ENCODE data around the gene IRF4.

The IRF4 gene

DNA sequence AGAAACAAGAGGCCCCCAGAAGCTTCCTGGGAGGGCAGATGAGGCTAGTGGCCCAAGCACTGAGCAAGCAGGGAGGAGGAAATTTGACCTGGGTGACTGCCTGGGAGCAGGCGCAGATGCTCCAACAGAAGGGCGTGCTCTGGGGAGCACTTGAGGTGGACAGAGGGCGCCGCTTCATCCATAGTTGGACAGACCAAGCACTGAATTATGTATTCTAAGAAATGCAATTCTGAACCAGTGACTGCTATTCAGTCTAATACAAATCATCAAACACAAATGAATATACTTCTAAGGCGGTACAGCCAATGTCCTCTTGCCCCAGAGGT lies 28.7 kb upstream of the IRF4 start:
- Mint-ChIP-seq H3K4me3 (no peak overlapping the region), H3K27ac (no peak overlapping the region), H3K9me3 (peaks cover 99% of the 10 kb centered on the region), H3K27me3 (ENCODE audit: low read depth, poor library complexity) (peaks cover under 1% of the 10 kb centered on the region), H3K36me3 (ENCODE audit: low read depth) (peaks cover 20% of the 10 kb centered on the region), H3K4me1 (peaks cover 18% of the 10 kb centered on the region)
- DNase-seq, result no peak
- TF ChIP-seq, protein P1, sequence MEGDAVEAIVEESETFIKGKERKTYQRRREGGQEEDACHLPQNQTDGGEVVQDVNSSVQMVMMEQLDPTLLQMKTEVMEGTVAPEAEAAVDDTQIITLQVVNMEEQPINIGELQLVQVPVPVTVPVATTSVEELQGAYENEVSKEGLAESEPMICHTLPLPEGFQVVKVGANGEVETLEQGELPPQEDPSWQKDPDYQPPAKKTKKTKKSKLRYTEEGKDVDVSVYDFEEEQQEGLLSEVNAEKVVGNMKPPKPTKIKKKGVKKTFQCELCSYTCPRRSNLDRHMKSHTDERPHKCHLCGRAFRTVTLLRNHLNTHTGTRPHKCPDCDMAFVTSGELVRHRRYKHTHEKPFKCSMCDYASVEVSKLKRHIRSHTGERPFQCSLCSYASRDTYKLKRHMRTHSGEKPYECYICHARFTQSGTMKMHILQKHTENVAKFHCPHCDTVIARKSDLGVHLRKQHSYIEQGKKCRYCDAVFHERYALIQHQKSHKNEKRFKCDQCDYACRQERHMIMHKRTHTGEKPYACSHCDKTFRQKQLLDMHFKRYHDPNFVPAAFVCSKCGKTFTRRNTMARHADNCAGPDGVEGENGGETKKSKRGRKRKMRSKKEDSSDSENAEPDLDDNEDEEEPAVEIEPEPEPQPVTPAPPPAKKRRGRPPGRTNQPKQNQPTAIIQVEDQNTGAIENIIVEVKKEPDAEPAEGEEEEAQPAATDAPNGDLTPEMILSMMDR (IDR thresholded peaks at IDR 0.05), result no peak

DNA sequence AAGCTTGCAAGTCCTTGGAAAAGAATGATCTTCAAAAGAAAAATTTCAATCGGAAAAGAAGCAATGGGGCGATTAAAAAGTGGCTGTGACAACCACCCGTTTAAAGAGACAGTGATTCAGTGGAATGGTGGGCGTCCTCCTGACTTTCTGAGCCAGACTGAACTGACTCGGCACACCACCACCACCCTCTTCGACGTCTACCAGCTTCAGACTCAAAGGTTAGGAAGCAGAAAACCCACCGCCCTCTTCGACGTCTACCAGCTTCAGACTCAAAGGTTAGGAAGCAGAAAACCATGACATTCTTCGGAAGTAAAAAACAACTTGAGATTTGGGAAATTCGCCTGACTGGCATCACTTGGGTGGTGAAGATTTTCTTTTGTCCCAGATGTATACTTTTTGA lies 28.3 kb upstream of the IRF4 start:
- H3K36me3 Mint-ChIP-seq (ENCODE audit: low read depth), result peaks cover 20% of the 10 kb centered on the region
- H3K4me3 Mint-ChIP-seq, result no peak overlapping the region
- no peak for DNase-seq
- TF ChIP-seq, protein P1 (IDR thresholded peaks at IDR 0.05), result no peak
- H3K4me1 Mint-ChIP-seq, result peaks cover 20% of the 10 kb centered on the region
- H3K27me3 Mint-ChIP-seq (ENCODE audit: low read depth, poor library complexity), result peaks cover 4% of the 10 kb centered on the region
- H3K27ac Mint-ChIP-seq, result no peak overlapping the region
- H3K9me3 Mint-ChIP-seq, result peaks cover 99% of the 10 kb centered on the region

DNA sequence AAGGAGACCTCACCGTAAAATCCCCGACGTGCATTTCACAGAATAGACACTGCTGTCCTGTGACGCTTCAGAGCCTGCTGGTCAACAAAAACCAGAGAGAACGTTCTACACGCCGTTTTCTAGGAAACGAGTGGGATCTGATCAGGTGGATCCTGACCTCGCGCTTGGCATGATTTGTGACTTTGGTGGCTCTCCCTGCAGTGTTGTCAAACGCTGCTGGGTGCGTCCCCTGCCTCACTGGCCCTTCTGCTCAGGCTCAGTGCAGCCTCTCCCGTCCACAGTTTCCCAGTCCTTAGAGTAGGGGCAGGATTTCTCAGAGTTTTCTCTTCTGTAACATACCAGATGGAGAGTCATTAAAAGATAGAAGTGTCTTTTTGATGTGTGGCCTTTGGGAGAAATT lies 27.6 kb upstream of the IRF4 start:
- peaks cover 20% of the 10 kb centered on the region for H3K4me1 Mint-ChIP-seq
- H3K27ac Mint-ChIP-seq, result no peak overlapping the region
- H3K4me3 Mint-ChIP-seq, result no peak overlapping the region
- TF ChIP-seq, protein P1 (IDR thresholded peaks at IDR 0.05), result no peak
- H3K36me3 Mint-ChIP-seq (ENCODE audit: low read depth), result peaks cover 20% of the 10 kb centered on the region
- peaks cover 98% of the 10 kb centered on the region for H3K9me3 Mint-ChIP-seq
- no peak for DNase-seq
- peaks cover 4% of the 10 kb centered on the region for H3K27me3 Mint-ChIP-seq (ENCODE audit: low read depth, poor library complexity)

DNA sequence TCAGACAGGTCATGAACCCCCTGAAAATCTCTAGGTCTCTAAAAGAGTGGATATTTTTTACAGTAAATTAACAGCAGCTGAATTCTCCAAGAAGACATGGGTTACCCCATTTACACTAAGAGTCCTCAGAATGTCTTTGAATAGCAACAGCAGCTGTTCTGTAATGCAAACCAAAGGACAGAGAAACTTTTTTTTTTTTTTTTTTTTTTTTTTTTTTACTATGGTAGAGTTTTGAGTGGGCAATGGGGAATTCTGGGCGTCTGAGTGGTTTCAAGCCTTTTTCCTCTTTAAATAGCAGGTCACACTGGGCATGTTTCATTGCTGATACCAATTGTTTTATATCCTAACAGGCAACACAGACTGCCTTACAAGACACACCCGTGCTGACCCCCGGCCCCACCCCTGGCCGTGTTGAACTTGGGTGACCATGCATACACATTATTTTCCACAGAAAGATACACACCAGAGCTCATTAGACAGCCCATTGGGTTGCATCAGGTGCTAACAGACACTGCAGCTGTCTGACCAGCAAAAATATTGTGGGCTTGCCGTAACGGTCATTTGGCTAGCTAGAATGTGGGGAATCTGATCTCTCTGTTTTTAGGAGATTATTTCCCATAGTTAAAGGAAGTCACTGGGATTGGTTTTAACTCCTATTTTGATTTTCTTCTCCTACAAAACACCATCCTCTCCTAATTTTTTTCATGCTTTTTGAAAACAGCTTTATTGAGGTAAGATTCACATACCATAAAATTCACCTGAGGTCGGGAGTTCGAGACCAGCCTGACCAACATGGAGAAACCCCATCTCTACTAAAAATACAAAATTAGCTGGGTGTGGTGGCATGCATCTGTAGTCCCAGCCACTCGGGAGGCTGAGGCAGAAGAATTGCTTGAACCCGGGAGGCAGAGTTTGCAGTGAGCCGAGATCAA lies 26.7 kb upstream of the IRF4 start:
- no peak overlapping the region for H3K27ac Mint-ChIP-seq
- no peak overlapping the region for H3K4me3 Mint-ChIP-seq
- H3K9me3 Mint-ChIP-seq, result peaks cover 99% of the 10 kb centered on the region
- DNase-seq, result peak; percentile 34
- H3K4me1 Mint-ChIP-seq, result peaks cover 20% of the 10 kb centered on the region
- peaks cover 20% of the 10 kb centered on the region for H3K36me3 Mint-ChIP-seq (ENCODE audit: low read depth)
- H3K27me3 Mint-ChIP-seq (ENCODE audit: low read depth, poor library complexity), result peaks cover 4% of the 10 kb centered on the region
- TF ChIP-seq, protein P1 (IDR thresholded peaks at IDR 0.05), result no peak

DNA sequence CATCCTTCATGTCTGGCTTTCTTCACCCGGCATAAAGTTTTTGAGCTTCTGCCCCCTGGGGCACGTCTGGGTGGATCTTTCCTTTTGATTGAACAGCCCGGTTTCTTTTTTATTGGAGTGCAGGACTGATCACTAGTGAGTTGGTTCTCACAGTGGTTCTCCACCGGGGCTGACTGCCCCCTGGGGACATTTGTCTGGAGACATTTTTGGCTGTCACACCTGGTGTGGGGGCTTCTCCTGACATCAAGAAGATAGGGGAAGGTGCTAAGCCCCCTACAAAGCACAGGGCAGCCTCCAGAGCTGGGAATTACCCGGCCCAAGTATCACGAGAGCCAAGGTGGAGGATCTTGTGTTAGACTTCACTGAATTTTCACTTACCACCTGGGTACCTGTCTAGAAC lies 25.7 kb upstream of the IRF4 start:
- DNase-seq, result no peak
- Mint-ChIP-seq H3K4me3 (no peak overlapping the region), H3K9me3 (peaks cover 99% of the 10 kb centered on the region), H3K27ac (no peak overlapping the region), H3K36me3 (ENCODE audit: low read depth) (peaks cover 20% of the 10 kb centered on the region), H3K4me1 (peaks cover 20% of the 10 kb centered on the region), H3K27me3 (ENCODE audit: low read depth, poor library complexity) (peaks cover 7% of the 10 kb centered on the region)
- TF ChIP-seq, protein P1 (IDR thresholded peaks at IDR 0.05), result no peak
